BE2C (cell line): Measurements from ENCODE around the gene KCTD5.
"Not testable (repeated sequence)": the region's sequence is repeated elsewhere in the genome, so short reads cannot be mapped to it uniquely, and the experiment has no call there.

ENCODE experiments used
- DNase-seq: peaks from one replicate; pipeline ENCODE4 v3.0.0-alpha.2; 2020
- H3K27me3 ChIP-seq: fragments of 250-450 bp; sonication (Bioruptor Pico); 2 replicates; pipeline ENCODE4 v1.5.1; 2020; ENCODE audit warnings: mild to moderate bottlenecking
- H3K36me3 ChIP-seq: fragments of 250-450 bp; sonication (Bioruptor Pico); 2 replicates; pipeline ENCODE4 v1.5.1; 2020; ENCODE audit warnings: mild to moderate bottlenecking
- H3K4me1 ChIP-seq: fragments of 250-450 bp; sonication (Bioruptor Pico); 2 replicates; pipeline ENCODE4 v1.5.1; 2020
- H3K4me3 ChIP-seq: 2 replicates; pipeline ENCODE4 v1.5.1; 2011; ENCODE audit warnings: low read depth, low read length
- H3K9me3 ChIP-seq: fragments of 250-450 bp; sonication (Bioruptor Pico); 2 replicates; pipeline ENCODE4 v1.5.1; 2020
- TF ChIP-seq, protein P1 (sequence below): IDR thresholded peaks from 2 replicates; pipeline ENCODE4 v1.5.1; 2012; ENCODE audit warnings: mild to moderate bottlenecking, low read depth, low read length

KCTD5 gene

DNA sequence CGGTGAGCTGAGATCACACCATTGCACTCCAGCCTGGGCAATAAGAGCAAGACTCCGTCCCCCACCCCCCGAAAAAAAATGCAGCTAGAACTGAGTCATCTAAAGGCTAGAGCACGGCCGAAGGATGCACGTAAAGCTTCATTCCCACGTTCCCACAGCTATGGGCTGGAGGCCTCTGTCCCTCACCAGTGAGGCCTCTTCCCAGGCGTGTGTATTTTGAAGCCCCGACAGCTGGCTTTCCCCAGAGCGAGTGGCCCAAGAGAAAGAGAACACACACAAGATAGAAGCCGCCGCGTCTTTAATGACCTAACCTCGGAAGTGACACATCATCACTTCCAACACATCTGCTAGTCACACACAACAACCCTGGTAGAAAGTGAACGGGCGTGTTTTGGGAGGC, 6.6 kb upstream of the KCTD5 start:
- H3K9me3 ChIP-seq, result no peaks in the 10 kb centered on the region
- no peak for DNase-seq
- peaks cover 9% of the 10 kb centered on the region for H3K4me1 ChIP-seq
- TF ChIP-seq, protein P1, sequence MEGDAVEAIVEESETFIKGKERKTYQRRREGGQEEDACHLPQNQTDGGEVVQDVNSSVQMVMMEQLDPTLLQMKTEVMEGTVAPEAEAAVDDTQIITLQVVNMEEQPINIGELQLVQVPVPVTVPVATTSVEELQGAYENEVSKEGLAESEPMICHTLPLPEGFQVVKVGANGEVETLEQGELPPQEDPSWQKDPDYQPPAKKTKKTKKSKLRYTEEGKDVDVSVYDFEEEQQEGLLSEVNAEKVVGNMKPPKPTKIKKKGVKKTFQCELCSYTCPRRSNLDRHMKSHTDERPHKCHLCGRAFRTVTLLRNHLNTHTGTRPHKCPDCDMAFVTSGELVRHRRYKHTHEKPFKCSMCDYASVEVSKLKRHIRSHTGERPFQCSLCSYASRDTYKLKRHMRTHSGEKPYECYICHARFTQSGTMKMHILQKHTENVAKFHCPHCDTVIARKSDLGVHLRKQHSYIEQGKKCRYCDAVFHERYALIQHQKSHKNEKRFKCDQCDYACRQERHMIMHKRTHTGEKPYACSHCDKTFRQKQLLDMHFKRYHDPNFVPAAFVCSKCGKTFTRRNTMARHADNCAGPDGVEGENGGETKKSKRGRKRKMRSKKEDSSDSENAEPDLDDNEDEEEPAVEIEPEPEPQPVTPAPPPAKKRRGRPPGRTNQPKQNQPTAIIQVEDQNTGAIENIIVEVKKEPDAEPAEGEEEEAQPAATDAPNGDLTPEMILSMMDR, result no peak
- no peaks in the 10 kb centered on the region for H3K27me3 ChIP-seq
- H3K4me3 ChIP-seq, result no peak overlapping the region
- H3K36me3 ChIP-seq, result no peaks in the 10 kb centered on the region

DNA sequence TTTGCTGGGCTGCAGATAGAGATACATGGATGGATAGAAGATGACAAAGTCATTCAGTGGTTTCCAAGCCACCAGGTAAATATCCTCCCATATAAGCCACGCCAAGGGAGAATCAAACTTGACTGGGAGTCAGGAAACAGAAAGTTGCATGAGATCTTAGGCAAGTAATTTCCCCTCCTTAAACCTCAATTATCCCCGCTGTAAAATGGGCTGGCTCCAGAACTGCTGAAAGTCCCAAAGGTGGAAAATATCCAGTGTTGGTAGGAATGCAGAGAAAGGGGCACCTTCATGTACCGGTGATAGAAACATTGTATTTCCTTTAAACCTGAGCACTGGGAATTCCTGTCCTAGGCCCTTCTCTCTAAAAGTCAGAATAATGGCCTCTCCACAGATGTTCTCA, 5.4 kb upstream of the KCTD5 start:
- not testable (repeated sequence) for H3K27me3 ChIP-seq, DNase-seq, H3K36me3 ChIP-seq, H3K4me3 ChIP-seq, H3K9me3 ChIP-seq
- peaks cover 15% of the 10 kb centered on the region for H3K4me1 ChIP-seq

DNA sequence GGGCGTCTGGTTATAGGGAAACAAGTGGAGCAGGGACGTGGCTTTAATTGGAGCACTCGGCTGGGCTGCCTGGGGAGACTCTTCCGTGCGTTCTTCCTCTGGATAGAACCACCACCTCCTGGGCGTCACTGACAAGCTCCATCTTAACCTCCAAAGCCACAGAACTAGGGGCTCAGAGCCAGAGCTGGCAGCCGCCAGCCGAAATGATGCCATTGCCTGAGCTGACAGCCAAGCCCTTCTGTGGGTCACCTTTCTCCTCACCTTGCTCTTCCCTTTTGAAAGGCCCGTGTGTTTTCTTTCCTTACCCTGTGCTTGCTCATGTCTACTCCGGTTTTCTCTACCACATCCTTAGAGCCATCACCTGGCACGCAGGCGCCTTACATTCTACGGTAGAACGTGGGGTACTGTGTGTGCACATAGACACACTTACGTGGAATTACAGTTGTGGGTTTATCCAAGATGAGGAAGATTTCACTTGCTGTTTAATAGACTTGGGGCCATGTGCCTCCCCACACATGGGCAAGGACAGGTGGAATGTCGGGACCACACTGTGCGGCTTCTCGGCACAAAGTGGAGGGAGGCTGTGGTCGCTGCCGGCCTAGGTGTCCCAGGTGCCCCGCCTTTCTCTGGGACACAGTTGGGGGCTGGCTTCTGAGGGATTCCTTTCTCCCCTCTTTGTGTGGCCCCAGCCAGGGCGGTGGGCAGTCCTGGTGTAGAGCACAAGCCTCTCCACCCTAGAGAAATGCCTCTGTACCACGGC, 3.9 kb upstream of the KCTD5 start:
- peaks cover 10% of the 10 kb centered on the region for H3K4me1 ChIP-seq
- not testable (repeated sequence) for DNase-seq

DNA sequence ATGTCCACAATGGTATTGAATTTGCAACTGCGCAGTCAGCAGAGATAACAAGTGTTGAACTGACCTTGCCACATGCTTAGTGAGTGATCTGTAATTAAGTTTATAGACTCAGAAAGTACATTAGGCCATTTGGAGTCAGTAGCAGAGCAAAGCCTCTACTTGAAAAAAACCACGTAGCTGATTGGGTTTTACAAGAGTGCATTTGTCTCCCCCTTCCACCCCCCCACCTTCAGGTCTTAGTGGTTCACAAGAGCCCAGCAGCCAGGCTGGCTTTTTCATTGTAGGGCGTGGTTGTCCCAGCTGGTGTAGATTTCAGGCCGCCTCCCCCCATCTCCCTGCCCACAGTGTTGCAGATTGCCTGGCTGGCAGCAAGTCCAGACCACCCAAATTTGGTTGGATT, 2.4 kb upstream of the KCTD5 start:
- not testable (repeated sequence) for H3K27me3 ChIP-seq, H3K9me3 ChIP-seq, H3K36me3 ChIP-seq
- H3K4me3 ChIP-seq, result peak overlapping the region; percentile 3; the same call in 1 of the 2 replicates
- peak; percentile 80 for DNase-seq
- peaks cover 10% of the 10 kb centered on the region for H3K4me1 ChIP-seq

More for the DNA sequence above, 3.9 kb upstream of the KCTD5 start:
- H3K36me3 ChIP-seq, H3K4me3 ChIP-seq, H3K9me3 ChIP-seq, H3K27me3 ChIP-seq: not testable (repeated sequence)

DNA sequence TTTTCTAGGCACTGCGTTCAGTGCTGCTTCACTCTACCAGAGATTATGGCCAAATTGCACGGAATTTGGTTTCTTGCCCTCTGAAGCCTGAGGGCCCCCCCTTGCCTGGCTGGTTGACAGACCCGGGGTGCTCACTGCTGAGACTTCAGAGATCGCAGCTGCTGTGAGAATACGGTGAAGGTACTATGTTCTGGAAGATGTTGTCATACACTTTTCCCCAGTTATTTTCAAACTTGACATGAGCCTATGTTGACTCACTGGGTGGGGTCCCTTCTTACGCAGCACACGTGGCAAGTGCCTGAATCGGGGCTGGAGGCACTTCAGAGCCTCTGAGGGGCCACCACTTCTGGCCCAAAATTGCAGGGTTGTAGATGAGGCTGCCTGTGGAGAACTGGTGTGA, 2.0 kb upstream of the KCTD5 start:
- peaks cover 10% of the 10 kb centered on the region for H3K4me1 ChIP-seq
- H3K36me3 ChIP-seq, H3K4me3 ChIP-seq, H3K27me3 ChIP-seq, DNase-seq, H3K9me3 ChIP-seq: not testable (repeated sequence)

DNA sequence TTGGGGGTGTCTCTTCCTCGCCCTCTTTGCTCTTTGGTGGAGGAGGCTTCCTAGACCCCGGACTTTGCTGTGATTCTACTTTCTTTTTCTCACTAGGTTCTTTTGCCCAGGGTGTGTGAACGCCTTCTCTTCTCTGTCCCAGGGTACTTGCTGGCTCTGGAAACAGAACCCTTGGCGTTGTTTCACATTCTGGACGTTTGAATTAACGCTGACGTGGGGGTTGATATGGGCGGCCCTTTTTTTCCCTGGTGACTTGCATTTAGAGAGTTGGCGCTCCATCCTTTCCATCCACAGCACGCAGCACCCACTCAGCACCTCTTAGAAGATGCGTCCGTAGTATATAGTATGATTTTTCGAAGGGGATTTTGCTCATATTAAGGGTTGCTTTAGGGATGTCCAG, 718 bp downstream of the KCTD5 start:
- H3K9me3 ChIP-seq, H3K27me3 ChIP-seq, H3K36me3 ChIP-seq, DNase-seq: not testable (repeated sequence)
- H3K4me1 ChIP-seq, result peaks cover 10% of the 10 kb centered on the region
- H3K4me3 ChIP-seq, result peak overlapping the region; percentile 100

DNA sequence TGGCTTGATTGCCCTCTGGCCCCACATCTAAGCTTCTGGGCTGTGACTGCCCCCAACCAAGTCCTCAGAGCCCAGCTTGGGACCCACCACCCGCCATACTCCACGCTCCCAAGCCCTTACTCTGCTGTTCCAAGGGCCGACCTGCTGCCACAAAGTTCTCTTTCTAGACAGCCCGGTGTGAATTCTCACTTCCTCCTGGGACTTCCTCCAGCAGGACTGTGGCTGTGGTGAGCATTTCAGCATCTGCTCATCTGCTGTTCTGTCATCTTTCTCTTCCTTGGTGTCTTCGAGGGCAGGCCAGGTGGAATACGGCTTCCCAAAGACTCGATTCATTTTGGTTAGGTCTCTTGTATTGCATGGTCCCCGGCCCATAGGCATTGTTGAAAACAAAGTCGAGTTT, 3.8 kb downstream of the KCTD5 start:
- peaks cover 14% of the 10 kb centered on the region for H3K36me3 ChIP-seq
- H3K4me1 ChIP-seq, DNase-seq, H3K27me3 ChIP-seq, H3K4me3 ChIP-seq, H3K9me3 ChIP-seq: not testable (repeated sequence)

DNA sequence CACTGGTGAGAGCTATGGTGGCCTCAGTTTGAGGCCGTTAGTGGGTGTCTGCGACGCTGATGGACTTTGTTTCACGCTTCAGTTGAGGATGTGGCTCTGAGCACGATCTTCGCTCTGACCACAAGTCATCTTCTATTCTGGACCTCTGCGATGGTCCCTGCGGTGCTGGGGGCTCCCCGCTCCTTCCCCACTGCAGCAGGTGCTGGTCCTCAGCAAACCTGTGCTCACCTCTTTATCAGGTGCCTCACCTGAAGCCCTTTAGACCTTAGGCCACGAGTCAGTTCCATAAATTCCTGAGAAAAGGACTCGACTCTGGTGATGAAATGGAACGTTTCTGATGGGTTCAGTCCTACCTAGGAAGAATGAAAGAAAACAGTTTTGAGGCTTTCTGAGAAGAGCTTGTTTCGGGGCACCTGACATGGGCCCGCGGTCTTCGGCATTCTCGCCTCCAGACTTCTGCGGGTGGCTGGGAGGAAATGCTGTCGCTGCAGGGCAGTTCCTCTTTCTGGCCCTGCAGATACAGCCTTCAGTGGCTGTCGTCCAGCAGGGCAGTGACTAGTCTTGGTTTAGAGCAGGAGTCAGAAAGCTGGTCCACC, 4.7 kb downstream of the KCTD5 start:
- Histone ChIP-seq H3K27me3 (no peaks in the 10 kb centered on the region), H3K4me1 (no peaks in the 10 kb centered on the region), H3K36me3 (peaks cover 16% of the 10 kb centered on the region; the same call in 1 of the 2 replicates), H3K9me3 (no peaks in the 10 kb centered on the region), H3K4me3 (no peak overlapping the region)
- DNase-seq, result no peak
- TF ChIP-seq, protein P1, result no peak

DNA sequence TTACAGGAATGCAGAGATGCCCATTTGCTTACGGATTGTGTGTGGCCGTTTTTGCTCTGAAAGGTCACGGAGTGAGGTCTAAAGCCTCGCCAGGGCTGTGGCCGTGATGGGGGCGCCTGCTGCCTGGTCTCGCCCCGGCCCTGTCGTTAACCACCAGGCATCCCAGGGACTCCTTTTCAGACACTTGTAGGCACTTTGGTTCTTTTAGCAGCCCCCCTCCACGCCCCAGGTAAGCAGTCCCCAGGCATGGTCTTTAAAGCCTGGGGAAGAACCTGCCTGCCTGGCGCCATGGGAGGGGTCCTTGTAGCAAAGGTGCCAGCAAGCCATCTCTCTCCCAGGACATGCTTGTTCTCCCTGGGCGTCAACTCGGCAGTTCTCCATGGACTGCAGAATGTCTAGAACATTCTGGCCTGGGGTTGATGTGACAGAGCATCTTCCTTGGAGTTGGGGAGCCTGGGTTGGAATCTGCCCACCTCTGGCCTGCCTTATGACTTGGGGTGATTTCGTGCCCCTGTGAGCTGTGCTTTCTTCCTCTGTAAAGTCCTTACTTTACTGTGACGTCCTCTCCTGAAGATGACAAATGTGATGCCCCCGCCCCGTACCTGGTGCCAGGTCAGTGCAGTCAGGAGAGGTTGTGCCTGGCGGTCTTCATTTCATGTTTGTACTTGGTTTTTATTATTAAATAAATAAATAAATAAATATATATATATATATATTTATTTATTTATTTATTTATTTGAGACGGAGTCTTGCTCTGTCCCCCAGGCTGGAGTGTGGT, 5.4 kb downstream of the KCTD5 start:
- Histone ChIP-seq H3K36me3 (peaks cover 16% of the 10 kb centered on the region; the same call in 1 of the 2 replicates), H3K4me1 (no peaks in the 10 kb centered on the region), H3K27me3 (no peaks in the 10 kb centered on the region), H3K9me3 (no peaks in the 10 kb centered on the region), H3K4me3 (no peak overlapping the region)
- DNase-seq, result no peak
- TF ChIP-seq, protein P1, result no peak

DNA sequence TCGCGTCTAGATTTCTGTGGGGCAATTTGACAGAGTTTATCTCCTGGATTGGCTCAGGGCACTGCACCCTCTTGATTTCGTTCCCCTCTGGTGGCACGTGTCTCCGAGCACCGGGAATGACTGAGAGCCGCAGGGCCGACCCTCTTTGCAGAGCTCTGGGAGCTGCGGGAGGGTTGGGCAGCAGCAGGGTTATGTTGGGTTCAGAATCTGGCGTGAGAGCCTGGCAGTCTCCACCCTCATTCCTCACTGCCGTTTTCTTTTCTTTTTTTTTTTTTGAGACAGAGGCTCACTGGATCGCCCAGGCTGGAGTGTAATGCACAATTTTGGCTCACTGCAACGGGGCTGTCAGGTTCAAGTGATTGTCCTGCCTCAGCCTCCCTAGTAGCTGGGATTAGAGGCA, 7.1 kb downstream of the KCTD5 start:
- H3K4me1 ChIP-seq, H3K27me3 ChIP-seq, H3K9me3 ChIP-seq, DNase-seq, H3K4me3 ChIP-seq: not testable (repeated sequence)
- H3K36me3 ChIP-seq, result peaks cover 16% of the 10 kb centered on the region; the same call in 1 of the 2 replicates
